Measurements from ENCODE around the gene ZFY. TPM values are rescaled to one million over a fixed set of nuclear protein-coding genes. Genes with fewer than 3 reads are reported as not detected.
A peak's percentile ranks its signal among the peaks of the same experiment; 100 is the strongest.

The ZFY gene
- total RNA-seq (2021; fragmentation: NEBNext Ultra II Directional; extraction: Animal tissue kit (Norgen Biotek cat#: 25700)): 10 to 100 TPM; 13.8 to 19.7 (median 16.7) TPM
- long read RNA-seq, full-length matches to known transcripts: 3 of 20 reads
- long read RNA-seq, partial matches to known transcripts: 11 of 20 reads
- long read RNA-seq, other reads (novel, unspliced or antisense): 6 of 20 reads

- TF ChIP-seq CTCF (IDR thresholded peaks at IDR 0.05): no peak
- H3K27ac Mint-ChIP-seq: peak within 1 kb of the TSS; percentile 99
- peaks cover 26% of the 10 kb centered on the region for H3K4me1 Mint-ChIP-seq (ENCODE audit: low read depth)
- peak; percentile 25 for DNase-seq
- peaks cover 13% of the 10 kb centered on the region for H3K36me3 Mint-ChIP-seq (ENCODE audit: low read depth)
- peak within 1 kb of the TSS; percentile 94 for H3K4me3 Mint-ChIP-seq
- no peaks in the 10 kb centered on the region; the same call in 1 of the 2 replicates for H3K27me3 Mint-ChIP-seq (ENCODE audit: insufficient read depth)
- no peaks in the 10 kb centered on the region for H3K9me3 Mint-ChIP-seq
Measured at GRCh38 chrY:2934861-2935715, at the start of gene ZFY. ZFY (plus strand) TSS chrY:2935381; CDS start chrY:2953937, 18,556 bp downstream.

- H3K9me3 Mint-ChIP-seq: no peaks in the 10 kb centered on the region
- TF ChIP-seq CTCF (IDR thresholded peaks at IDR 0.05): no peak
- H3K4me1 Mint-ChIP-seq (ENCODE audit: low read depth): peaks cover 54% of the 10 kb centered on the region
- H3K36me3 Mint-ChIP-seq (ENCODE audit: low read depth): no peaks in the 10 kb centered on the region
- H3K27ac Mint-ChIP-seq: no peak overlapping the region; the same call in 1 of the 2 replicates
- H3K27me3 Mint-ChIP-seq (ENCODE audit: insufficient read depth): no peaks in the 10 kb centered on the region; the same call in 1 of the 2 replicates
- no peak overlapping the region for H3K4me3 Mint-ChIP-seq
- DNase-seq: no peak
Measured at GRCh38 chrY:2885880-2886279, 49.3 kb upstream of the ZFY start.

GRCh38 chrY:2887386-2887785, 47.8 kb upstream of the ZFY start:
- peak; percentile 79 for DNase-seq
- peak overlapping the region; percentile 80 for H3K4me3 Mint-ChIP-seq
- peaks cover 48% of the 10 kb centered on the region for H3K4me1 Mint-ChIP-seq (ENCODE audit: low read depth)
- TF ChIP-seq CTCF (IDR thresholded peaks at IDR 0.05): no peak
- H3K27me3 Mint-ChIP-seq (ENCODE audit: insufficient read depth): no peaks in the 10 kb centered on the region; the same call in 1 of the 2 replicates
- H3K9me3 Mint-ChIP-seq: no peaks in the 10 kb centered on the region
- no peaks in the 10 kb centered on the region for H3K36me3 Mint-ChIP-seq (ENCODE audit: low read depth)
- H3K27ac Mint-ChIP-seq: peak overlapping the region; percentile 99

- Mint-ChIP-seq H3K27me3 (ENCODE audit: insufficient read depth) (no peaks in the 10 kb centered on the region; the same call in 1 of the 2 replicates), H3K4me1 (ENCODE audit: low read depth) (peaks cover 48% of the 10 kb centered on the region)
- TF ChIP-seq CTCF (IDR thresholded peaks at IDR 0.05): no peak
Measured at GRCh38 chrY:2887955-2888354, 47.2 kb upstream of the ZFY start.

GRCh38 chrY:2893471-2893870, 41.7 kb upstream of the ZFY start:
- TF ChIP-seq CTCF (IDR thresholded peaks at IDR 0.05): no peak
- Mint-ChIP-seq H3K27ac (no peak overlapping the region), H3K27me3 (ENCODE audit: insufficient read depth) (no peaks in the 10 kb centered on the region), H3K36me3 (ENCODE audit: low read depth) (no peaks in the 10 kb centered on the region), H3K4me3 (no peak overlapping the region), H3K4me1 (ENCODE audit: low read depth) (peaks cover 13% of the 10 kb centered on the region), H3K9me3 (no peaks in the 10 kb centered on the region)
- no peak for DNase-seq

More at GRCh38 chrY:2887955-2888354, 47.2 kb upstream of the ZFY start:
- H3K4me3 Mint-ChIP-seq: peak overlapping the region; percentile 80
- H3K9me3 Mint-ChIP-seq: no peaks in the 10 kb centered on the region
- peak; percentile 68 for DNase-seq
- no peaks in the 10 kb centered on the region for H3K36me3 Mint-ChIP-seq (ENCODE audit: low read depth)
- peak overlapping the region; percentile 99 for H3K27ac Mint-ChIP-seq

All from HFFc6 (cell line).